GM12801 (cell line): ENCODE results near the gene FTO.

Experiments
- CTCF ChIP-seq: IDR thresholded peaks from one replicate; pipeline ENCODE4 v1.5.1; 2011; ENCODE audit warnings: control low read depth; ENCODE audit not compliant: insufficient read length; ENCODE audit errors: extremely low read depth

The FTO gene

GRCh38 chr16:54080524-54081008, 376.6 kb downstream of the FTO start:
- no peak for TF ChIP-seq CTCF

DNA sequence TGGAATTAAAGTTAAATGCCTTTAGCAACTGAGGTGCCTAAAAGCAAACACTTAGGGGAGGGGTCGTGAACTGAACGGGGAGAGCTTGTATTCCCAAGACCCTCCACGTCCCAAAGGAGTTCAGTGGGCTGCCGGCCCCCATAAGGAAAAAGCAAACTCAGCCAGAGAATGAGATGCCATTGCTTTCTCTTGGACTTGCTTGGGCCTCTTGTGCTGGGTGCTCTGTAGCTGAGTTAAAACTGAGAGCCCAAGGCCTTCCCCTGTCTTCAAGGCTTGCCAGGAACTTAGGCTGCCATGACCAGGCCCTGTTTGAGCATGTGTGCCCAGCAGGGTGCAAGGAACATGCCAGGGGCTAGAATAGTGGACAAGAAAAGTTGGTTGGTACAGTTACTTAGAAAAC, 382.8 kb downstream of the FTO start:
- TF ChIP-seq CTCF = no peak

DNA sequence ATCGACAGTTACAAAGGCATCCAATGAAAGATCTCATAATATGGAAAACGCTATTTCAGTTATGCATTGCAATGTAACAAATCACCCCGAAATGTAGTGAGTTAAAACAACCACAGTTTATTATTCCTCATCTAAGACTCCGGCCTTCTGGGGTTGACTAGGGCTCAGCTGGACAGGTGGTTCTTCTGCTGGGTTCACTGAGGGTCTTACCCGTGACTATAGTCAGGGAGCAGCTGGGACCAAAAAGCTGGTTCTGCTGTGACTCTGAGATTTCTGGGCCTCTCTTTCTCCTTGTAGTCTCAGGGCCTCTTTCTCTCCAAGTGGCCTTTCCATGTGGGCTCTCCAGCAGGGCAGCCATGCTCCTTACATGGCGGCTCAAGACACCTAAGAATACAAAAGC, 386.6 kb downstream of the FTO start:
- TF ChIP-seq CTCF = no peak

GRCh38 chr16:54093281-54093680, 389.3 kb downstream of the FTO start:
- no peak for TF ChIP-seq CTCF

DNA sequence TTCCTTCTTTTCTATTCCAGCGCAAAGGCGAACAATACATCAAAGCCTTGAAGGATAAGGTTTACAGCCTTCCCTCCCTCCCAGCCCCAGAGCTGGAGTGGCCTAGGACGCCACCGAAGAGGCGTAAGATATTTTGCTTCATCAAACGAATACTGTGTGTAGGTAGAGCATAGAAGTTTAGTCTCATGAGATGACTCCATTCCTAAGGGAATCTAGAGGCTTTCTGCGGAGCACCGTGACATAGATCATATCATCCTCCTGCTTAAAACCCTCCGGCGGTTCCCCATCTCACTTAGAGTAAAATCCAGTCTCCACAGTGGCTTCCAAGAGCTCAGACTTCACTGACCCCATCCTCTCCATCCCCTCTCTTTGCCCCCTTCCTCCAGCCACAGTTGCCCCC, 390.7 kb downstream of the FTO start:
- no peak for TF ChIP-seq CTCF

- no peak for TF ChIP-seq CTCF
Observed at GRCh38 chr16:54096607-54097006, 392.7 kb downstream of the FTO start.

DNA sequence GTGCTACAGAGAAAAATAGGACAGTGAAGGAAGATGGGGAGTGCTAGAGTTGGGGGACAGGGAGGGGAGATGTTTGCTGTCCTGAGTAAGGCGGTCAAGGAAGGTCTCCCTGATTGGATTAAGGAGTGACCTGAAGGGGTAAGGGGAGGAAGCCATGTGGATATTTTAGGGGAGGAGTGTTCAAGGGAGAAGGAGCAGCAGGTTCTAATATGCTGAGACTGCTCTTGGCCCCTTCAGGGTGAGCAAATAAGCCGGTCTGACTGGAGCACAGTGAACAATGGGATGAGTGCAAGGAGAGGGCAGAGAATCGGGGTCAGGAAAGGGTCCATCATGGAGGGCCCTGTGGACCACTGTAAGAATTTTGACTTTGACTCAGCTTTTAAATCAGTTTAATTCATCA, 393.8 kb downstream of the FTO start:
- no peak for TF ChIP-seq CTCF

- TF ChIP-seq CTCF = no peak
Observed at GRCh38 chr16:54098247-54098646, 394.3 kb downstream of the FTO start.
